GM21786 (cell line): ENCODE results near the gene CCDC178.

Experiments used
- ATAC-seq: cut with Tn5 transposase; IDR thresholded peaks from one replicate; pipeline ENCODE4 v1.9.1; 2021; ENCODE audit not compliant: unreplicated experiment

CCDC178 gene

GRCh38 chr18:32920796-32921787 lies 519.4 kb downstream of the CCDC178 start:
- ATAC-seq: no peak

GRCh38 chr18:32919799-32920198 lies 520.7 kb downstream of the CCDC178 start:
- peak; percentile 91 for ATAC-seq

GRCh38 chr18:32918692-32919250 lies 521.8 kb downstream of the CCDC178 start:
- no peak for ATAC-seq

- ATAC-seq: no peak
Observed at GRCh38 chr18:32915516-32915915, 525.0 kb downstream of the CCDC178 start.

- ATAC-seq: no peak
Observed at GRCh38 chr18:32911660-32912284, 528.7 kb downstream of the CCDC178 start.

- no peak for ATAC-seq
Observed at GRCh38 chr18:32910694-32911296, 529.7 kb downstream of the CCDC178 start.

- no peak for ATAC-seq
Observed at GRCh38 chr18:32909798-32910561, 530.5 kb downstream of the CCDC178 start.

GRCh38 chr18:32908424-32908805 lies 532.1 kb downstream of the CCDC178 start:
- ATAC-seq: no peak

GRCh38 chr18:32907648-32908423 lies 532.7 kb downstream of the CCDC178 start:
- ATAC-seq: no peak

- no peak for ATAC-seq
Observed at GRCh38 chr18:32907311-32907585, 533.3 kb downstream of the CCDC178 start.

- no peak for ATAC-seq
Observed at GRCh38 chr18:32906506-32907310, 533.8 kb downstream of the CCDC178 start.

- ATAC-seq: no peak
Observed at GRCh38 chr18:32905651-32906050, 534.9 kb downstream of the CCDC178 start.

- ATAC-seq: no peak
Observed at GRCh38 chr18:32902568-32903330, 537.8 kb downstream of the CCDC178 start.

- no peak for ATAC-seq
Observed at GRCh38 chr18:32899819-32900218, 540.7 kb downstream of the CCDC178 start.

GRCh38 chr18:32896776-32897547 lies 543.6 kb downstream of the CCDC178 start:
- no peak for ATAC-seq

- ATAC-seq: no peak
Observed at GRCh38 chr18:32893915-32894314, 546.6 kb downstream of the CCDC178 start.

GRCh38 chr18:32891797-32892196 lies 548.7 kb downstream of the CCDC178 start:
- ATAC-seq: no peak

GRCh38 chr18:32891130-32891529 lies 549.4 kb downstream of the CCDC178 start:
- ATAC-seq: peak; percentile 66
